HUES6 (cell line): ENCODE data around the gene GNMT.
"Not testable (repeated sequence)": the region's sequence is repeated elsewhere in the genome, so short reads cannot be mapped to it uniquely, and the experiment has no call there.

Experiments used
- H3K27ac ChIP-seq: 2 replicates; pipeline ENCODE4 v1.7.0; 2013; ENCODE audit warnings: low read depth, mild to moderate bottlenecking, low read length, inconsistent platforms
- H3K27me3 ChIP-seq: 2 replicates; pipeline ENCODE4 v1.6.1; 2013; ENCODE audit warnings: low read length; ENCODE audit not compliant: control insufficient read depth, insufficient read depth
- H3K36me3 ChIP-seq: 2 replicates; pipeline ENCODE4 v1.6.1; 2013; ENCODE audit warnings: low read length; ENCODE audit not compliant: control insufficient read depth, insufficient read depth
- H3K4me1 ChIP-seq: 2 replicates; pipeline ENCODE4 v1.6.1; 2013; ENCODE audit warnings: low read length; ENCODE audit not compliant: control insufficient read depth, insufficient read depth
- H3K4me3 ChIP-seq: 2 replicates; pipeline ENCODE4 v1.5.1; 2013; ENCODE audit warnings: low read depth, low read length
- H3K9ac ChIP-seq: one replicate; pipeline ENCODE4 v1.6.1; 2013; ENCODE audit warnings: mild to moderate bottlenecking, low read length
- H3K9me3 ChIP-seq: 2 replicates; pipeline ENCODE4 v1.6.1; 2013; ENCODE audit warnings: low read depth, low read length; ENCODE audit not compliant: control insufficient read depth, insufficient read depth

The GNMT gene

GRCh38 chr6:42996513-42996912 lies 36.0 kb downstream of the GNMT start:
- Histone ChIP-seq H3K9ac (no peak overlapping the region), H3K4me1 (no peaks in the 10 kb centered on the region), H3K36me3 (peaks cover 4% of the 10 kb centered on the region; the same call in 1 of the 2 replicates), H3K27ac (no peak overlapping the region), H3K4me3 (no peak overlapping the region), H3K27me3 (no peaks in the 10 kb centered on the region), H3K9me3 (no peaks in the 10 kb centered on the region)

GRCh38 chr6:42998205-42998604 lies 37.7 kb downstream of the GNMT start:
- not testable (repeated sequence) for H3K4me1 ChIP-seq, H3K36me3 ChIP-seq, H3K4me3 ChIP-seq, H3K27me3 ChIP-seq, H3K27ac ChIP-seq, H3K9me3 ChIP-seq, H3K9ac ChIP-seq

GRCh38 chr6:43001843-43002242 lies 41.3 kb downstream of the GNMT start:
- Histone ChIP-seq H3K4me1 (no peaks in the 10 kb centered on the region), H3K9ac (no peak overlapping the region), H3K27me3 (no peaks in the 10 kb centered on the region), H3K9me3 (no peaks in the 10 kb centered on the region), H3K36me3 (peaks cover 8% of the 10 kb centered on the region), H3K27ac (no peak overlapping the region), H3K4me3 (no peak overlapping the region)

GRCh38 chr6:43005844-43006243 lies 45.3 kb downstream of the GNMT start:
- H3K9me3 ChIP-seq, result no peaks in the 10 kb centered on the region
- no peak overlapping the region for H3K27ac ChIP-seq
- no peaks in the 10 kb centered on the region for H3K4me1 ChIP-seq
- no peak overlapping the region for H3K4me3 ChIP-seq
- H3K27me3 ChIP-seq, result no peaks in the 10 kb centered on the region
- H3K9ac ChIP-seq, result no peak overlapping the region
- peaks cover 48% of the 10 kb centered on the region for H3K36me3 ChIP-seq

- no peak overlapping the region for H3K9ac ChIP-seq
- no peak overlapping the region for H3K4me3 ChIP-seq
- no peaks in the 10 kb centered on the region for H3K4me1 ChIP-seq
- no peak overlapping the region for H3K27ac ChIP-seq
- peaks cover 53% of the 10 kb centered on the region for H3K36me3 ChIP-seq
- no peaks in the 10 kb centered on the region for H3K9me3 ChIP-seq
- no peaks in the 10 kb centered on the region for H3K27me3 ChIP-seq
These were observed 45.7 kb downstream of the GNMT start for GRCh38 chr6:43006251-43006650.

- Histone ChIP-seq H3K9ac (no peak overlapping the region), H3K36me3 (peaks cover 61% of the 10 kb centered on the region), H3K4me1 (no peaks in the 10 kb centered on the region), H3K4me3 (no peak overlapping the region), H3K27ac (no peak overlapping the region), H3K9me3 (no peaks in the 10 kb centered on the region), H3K27me3 (no peaks in the 10 kb centered on the region)
These were observed 46.6 kb downstream of the GNMT start for GRCh38 chr6:43007126-43007525.

GRCh38 chr6:43009124-43009523 lies 48.6 kb downstream of the GNMT start:
- Histone ChIP-seq H3K4me3 (no peak overlapping the region), H3K27me3 (no peaks in the 10 kb centered on the region), H3K27ac (no peak overlapping the region), H3K36me3 (peaks cover 67% of the 10 kb centered on the region), H3K9ac (no peak overlapping the region), H3K9me3 (no peaks in the 10 kb centered on the region), H3K4me1 (peaks cover 8% of the 10 kb centered on the region)

- peaks cover 8% of the 10 kb centered on the region for H3K4me1 ChIP-seq
- H3K36me3 ChIP-seq, result peaks cover 63% of the 10 kb centered on the region
- H3K27me3 ChIP-seq, result no peaks in the 10 kb centered on the region
- no peak overlapping the region for H3K4me3 ChIP-seq
- no peak overlapping the region for H3K27ac ChIP-seq
- no peaks in the 10 kb centered on the region for H3K9me3 ChIP-seq
- no peak overlapping the region for H3K9ac ChIP-seq
These were observed 50.7 kb downstream of the GNMT start for GRCh38 chr6:43011207-43011606.

- Histone ChIP-seq H3K27me3 (no peaks in the 10 kb centered on the region), H3K9ac (peak overlapping the region; percentile 12), H3K36me3 (peaks cover 58% of the 10 kb centered on the region), H3K27ac (no peak overlapping the region), H3K4me3 (peak overlapping the region; percentile 62), H3K4me1 (peaks cover 8% of the 10 kb centered on the region), H3K9me3 (no peaks in the 10 kb centered on the region)
These were observed 51.8 kb downstream of the GNMT start for GRCh38 chr6:43012364-43012763.

GRCh38 chr6:43013097-43013842 lies 52.7 kb downstream of the GNMT start:
- H3K4me1 ChIP-seq, result peaks cover 8% of the 10 kb centered on the region
- peak overlapping the region; percentile 41 for H3K9ac ChIP-seq
- H3K27ac ChIP-seq, result no peak overlapping the region
- peak overlapping the region; percentile 62 for H3K4me3 ChIP-seq
- H3K9me3 ChIP-seq, result no peaks in the 10 kb centered on the region
- no peaks in the 10 kb centered on the region for H3K27me3 ChIP-seq
- peaks cover 54% of the 10 kb centered on the region for H3K36me3 ChIP-seq
